ENCODE measurements around the gene ACOT13.

- no peak for TF ChIP-seq CTCF (IDR thresholded peaks at IDR 0.05; ENCODE audit: insufficient read depth, low read length, poor library complexity, severe bottlenecking)
- TF ChIP-seq EZH2phosphoT487 (conservative IDR thresholded peaks at IDR 0.05; ENCODE audit: low read length) = no peak
These were observed 23.1 kb downstream of the ACOT13 start for GRCh38 chr6:24689964-24690363.
